HG03469 (cell line): ENCODE data around the gene LMOD1.
"Not testable (repeated sequence)": the region's sequence is repeated elsewhere in the genome, so short reads cannot be mapped to it uniquely, and the experiment has no call there.

Source experiments
- ATAC-seq: cut with Tn5 transposase; IDR thresholded peaks from one replicate; pipeline ENCODE4 v1.9.1; 2021; ENCODE audit warnings: mild to moderate bottlenecking, moderate library complexity, moderate number of reproducible peaks; ENCODE audit not compliant: unreplicated experiment

Gene LMOD1

DNA sequence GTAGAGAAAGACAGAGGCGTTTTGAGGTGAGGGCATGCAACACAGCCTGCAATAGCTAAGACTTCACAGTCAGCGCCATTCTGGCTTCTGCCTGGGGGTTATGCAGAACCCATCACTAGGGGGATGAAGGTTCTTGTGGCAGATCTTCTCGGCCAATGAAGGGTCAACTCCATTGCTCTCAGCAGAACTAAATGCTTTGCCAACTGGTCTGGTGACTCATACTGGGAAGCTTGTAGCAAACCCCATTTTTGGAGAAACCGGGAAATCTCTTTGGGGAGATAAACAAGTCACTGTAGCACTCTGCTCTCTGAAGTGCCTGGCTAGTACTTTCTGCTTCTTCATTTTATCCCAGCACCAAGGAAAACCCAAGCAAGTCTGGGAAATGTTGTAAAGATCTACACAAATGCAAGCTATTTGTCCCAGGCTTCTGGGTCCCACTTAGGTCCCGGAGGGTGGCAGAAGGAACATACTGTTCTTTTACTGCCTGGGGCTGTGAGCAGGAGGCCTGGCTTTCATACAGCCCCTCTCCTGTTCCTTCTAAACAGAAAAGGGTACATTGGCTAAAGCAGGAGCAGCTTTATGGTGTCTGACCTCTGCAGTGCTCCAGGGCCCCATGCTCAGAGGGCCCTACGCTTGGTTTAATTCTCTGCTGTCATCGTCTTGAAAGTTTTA, 28.9 kb downstream of the LMOD1 start:
- no peak for ATAC-seq

DNA sequence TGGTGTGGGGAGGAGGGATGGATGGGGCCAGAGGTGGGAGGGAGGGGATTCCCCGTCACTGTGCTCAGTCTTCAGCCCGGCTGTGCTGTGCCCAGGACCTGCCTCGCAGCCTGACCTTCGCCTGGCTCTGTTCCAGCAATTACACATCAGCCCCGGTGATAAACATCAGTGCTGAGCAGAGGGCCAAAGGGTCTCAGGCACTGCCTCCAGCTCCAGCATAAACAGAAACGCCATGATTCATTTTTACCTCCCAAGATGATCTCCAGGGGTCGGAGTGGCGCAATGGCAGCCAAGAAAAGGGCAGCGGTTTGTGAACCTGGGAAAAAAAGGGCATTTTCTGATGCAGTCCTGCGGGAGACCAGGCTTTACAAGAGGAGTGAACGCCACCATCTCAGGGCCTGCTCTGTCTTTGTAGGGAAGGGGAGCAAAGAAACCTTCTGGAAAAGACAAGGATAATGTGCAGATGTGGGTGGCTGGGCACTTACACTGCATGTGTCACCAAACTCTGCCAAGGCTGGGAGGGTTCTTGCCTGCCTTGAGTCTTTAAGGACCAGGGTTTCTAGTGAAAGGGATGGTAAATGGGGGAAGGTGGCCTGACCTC, 29.6 kb downstream of the LMOD1 start:
- no peak for ATAC-seq

DNA sequence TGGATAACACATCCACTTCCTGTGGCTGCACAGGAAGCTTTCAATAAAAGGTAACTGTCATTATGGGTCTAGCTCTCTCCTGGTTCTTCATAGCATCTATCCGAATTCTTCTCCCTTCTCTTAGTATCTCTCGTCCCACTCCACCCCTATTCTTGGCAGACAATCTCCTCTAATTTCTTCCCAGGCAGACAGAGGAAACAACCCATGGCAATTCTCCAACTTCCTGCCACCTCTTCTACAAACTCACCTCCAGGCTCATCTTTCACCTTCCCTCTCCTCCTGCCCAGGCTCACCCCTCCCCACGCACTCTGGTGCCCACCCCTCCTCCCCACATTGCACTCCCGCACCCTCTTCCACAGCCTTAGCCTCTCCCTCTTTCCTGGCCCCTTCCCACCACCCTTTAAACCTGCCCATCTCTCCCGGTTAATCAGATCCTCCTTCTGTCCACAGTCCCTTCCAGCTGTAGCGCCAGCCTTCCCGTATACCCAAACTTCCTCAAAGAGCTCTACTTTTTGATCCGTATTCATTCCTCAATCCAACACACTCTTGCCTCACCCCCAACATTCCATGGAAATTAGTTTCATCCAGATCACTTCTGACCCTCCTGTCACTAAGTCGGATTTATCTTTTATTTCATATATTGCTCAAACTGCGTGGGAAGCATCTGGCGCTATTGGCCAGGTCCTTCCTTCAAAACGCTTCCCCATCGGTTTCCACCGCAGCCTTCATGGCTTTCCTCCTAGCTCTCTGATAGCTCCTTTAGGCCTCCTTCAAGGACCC, 31.7 kb downstream of the LMOD1 start:
- ATAC-seq: no peak

DNA sequence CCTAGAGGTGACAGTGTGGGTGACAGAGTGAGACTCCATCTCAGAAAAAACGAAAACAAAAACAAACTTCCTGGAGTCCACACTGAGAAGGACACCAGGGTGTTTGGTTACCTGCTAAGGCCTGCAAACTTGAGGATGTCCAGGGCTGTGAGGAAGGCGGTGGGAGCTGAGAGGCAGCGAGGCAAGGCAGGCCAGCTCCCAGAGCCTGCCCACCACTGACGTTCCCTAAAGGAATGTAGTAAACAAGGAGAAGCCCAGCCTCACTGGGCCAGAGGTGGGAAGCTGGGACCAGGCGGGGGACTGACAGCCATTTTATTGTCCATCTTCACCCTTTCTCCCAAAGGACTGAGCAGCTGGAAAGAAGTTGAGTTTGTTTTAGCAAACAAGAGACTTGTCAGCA, 33.5 kb downstream of the LMOD1 start:
- ATAC-seq: no peak

DNA sequence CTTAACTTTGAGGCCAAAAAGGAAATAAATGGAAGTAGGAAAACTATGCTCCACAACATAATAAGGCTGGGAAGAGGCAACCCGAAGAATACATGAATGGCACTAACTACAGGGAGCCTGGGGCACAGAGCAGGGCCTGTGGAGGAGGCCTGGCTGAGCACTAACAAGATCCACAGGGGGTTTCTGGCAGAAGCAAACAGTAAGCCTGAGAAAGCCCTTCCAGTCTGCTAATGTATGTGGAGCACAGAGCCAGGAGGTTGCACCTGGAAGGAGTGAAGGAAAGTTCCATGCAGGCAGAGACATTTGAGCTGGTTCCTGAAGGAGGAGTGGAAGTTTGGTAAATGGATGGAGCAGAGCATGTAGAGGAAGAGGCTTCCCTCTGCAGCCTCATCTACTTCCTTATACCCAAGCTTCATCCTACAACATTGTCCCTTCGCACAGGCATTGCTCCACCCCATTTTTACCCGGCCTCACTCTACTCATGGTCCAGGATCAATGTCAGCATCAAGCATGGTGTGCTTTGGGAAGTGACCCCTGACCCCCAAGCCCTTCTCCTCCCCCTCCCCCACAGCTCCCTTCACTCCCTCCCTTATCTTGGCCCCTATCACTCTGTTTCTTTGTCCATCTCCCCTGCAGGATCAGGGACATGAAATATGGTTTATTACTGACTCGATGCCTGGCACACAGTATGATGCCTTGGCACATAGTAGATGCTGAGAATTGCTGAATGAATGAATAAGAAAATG, 34.3 kb downstream of the LMOD1 start:
- no peak for ATAC-seq

DNA sequence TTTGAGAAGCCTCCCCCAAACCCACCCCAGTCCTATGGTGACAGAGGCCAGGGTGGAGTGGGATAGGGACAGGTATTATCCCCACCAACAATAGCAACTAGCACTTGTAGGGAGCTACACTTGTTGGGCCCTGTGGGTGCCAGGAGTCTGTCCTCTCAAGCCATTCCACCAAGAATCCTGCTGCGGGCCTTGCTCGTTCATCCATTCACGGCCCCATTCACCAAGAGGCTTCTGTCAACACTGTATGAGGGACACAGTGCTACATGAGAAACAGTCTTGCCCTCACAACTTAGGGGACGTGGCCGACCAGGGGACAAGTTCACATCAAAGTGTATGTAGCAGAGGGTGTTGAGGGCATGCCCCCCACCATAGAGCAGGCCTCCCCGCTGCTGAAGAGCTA, 38.7 kb downstream of the LMOD1 start:
- no peak for ATAC-seq

DNA sequence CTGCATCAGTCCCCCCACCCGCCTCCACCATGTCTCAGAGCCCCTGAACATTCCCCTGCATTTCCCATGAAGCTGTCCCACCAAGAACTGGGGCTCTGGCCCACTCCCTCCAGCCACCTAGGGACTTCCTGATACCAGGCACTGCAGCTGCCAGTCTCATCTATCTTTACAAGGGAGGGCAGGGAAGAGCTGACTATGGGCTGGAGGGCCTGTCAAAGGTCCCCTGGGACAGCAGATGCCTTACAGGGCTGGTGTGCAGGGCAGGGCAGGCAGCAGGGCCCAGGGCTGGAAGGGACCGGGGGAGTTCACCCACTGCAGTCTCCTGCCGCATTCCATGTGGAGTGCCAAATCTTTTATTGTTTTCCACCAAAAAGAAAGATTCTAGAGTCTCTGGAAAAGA, 40.0 kb downstream of the LMOD1 start:
- no peak for ATAC-seq

DNA sequence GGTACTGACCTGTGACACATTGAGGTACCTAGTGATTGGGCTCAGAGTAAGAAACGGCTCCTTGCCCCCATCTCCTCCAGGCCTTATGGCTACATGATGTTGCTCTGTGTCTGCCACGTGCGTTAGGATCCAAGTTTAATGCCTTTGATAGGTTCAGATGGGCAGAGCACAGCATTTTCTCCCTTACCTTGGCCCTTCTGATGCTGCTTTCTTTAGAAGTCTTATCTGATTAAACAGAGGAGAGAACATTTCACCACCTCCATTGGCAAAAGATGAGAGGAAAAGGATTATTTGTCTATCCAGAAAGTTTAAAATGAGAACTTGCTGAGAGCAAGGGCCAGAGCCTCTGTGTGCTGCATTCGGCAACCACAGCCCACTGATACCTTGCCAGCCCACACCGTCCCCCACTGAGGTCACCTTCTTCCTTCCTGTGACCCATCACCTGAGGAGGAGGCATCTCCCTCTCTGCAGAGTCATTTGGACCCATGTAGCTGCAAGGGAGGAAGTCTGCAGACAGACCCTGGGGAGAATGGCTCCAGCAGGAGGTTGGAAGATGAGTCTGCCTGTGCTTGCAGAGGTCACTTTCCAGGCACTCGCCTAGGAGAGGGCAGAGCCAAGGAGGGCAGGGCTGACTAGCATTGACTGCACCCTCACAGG, 41.0 kb downstream of the LMOD1 start:
- ATAC-seq: no peak

DNA sequence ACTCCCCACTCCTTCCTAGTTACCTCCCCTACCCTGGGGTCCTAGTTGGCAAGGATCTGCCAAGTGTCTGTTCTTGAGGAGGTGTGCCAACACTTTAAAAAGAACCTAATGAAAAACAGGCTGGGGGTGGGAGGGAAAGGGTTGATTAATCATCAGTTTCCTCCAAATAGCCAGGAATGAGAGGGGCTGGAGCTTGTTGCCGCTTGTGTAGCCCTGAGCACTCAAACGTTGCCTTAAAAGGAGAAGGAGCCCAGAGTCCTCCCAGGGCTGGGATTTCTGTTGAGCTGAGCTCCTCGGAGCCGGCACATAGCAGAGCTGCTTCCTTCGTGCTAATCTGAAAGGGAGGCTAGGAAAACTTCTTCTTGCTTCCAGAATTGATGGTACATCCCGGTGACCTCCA, 41.8 kb downstream of the LMOD1 start:
- ATAC-seq: no peak

DNA sequence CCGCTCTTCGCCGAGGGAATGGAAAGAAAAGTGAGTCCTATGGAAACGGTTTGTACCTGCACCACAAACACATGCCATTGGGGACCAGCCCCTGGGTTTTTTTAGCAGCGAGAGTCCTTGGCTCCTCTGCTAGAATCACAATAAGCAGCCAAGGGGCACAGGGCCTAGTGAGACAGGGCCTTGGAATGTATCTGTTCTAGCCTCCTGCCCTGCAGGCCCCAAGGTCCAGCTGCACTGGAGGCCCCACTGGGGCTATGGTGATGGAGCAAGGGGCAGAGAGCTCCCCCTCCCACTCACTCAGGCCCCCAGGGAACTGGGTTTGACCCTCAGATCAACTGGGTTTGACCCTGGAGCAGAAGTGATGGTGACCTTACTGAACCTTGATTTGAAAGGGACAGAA, 43.2 kb downstream of the LMOD1 start:
- no peak for ATAC-seq

DNA sequence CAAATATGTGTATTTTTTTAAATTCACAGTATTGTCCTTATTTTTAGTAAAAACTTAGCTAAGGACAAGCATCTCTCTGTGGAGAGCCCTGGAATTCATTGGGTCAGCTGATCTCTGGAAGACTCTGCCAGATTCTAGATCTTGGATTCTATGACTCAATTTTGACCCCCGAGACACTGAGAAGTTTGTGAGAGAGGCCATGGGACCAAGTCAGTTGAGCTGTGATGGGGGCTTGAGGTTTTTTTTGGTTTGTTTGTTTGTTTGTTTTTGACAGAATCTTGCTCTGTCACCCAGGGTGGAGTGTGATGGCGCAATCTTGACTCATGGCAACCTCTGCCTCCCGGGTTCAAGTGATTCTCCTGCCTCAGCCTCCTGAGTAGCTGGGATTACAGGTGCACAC, 44.1 kb downstream of the LMOD1 start:
- no peak for ATAC-seq

DNA sequence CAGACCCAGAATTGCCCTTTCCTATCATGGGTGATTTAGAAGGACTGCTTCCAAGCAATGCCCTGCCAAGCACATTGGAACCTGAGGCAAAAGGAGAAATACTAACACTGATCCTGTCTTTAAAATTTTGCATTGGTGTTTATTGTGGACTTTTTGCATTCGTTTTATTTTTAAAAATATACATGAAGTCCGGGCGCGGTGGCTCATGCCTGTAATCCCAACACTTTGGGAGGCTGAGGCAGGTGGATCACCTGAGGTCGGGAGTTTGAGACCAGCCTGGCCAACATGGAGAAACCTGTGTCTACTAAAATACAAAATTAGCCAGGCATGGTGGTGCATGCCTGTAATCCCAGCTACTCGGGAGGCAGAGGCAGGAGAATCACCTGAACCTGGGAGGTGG, 45.3 kb downstream of the LMOD1 start:
- not testable (repeated sequence) for ATAC-seq

DNA sequence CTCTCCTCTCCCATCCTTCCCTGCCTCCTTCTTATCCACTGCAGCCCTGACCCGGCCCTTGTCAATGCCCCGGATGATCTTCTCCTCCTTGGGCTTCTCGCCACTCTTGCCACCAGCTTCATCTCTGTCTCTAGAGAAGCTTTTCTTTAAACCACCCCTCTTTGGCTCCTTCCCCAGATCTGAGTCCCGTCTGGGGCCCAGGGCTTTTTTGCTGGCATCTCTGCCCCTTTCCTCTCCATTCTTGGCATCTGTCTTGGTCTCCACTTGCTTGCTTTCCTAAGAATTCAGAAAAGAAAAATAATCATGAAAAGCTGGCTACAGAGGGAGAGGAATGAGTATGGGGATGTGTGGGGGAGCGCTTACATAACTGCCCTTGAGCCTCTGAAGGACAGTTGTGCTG, 45.9 kb downstream of the LMOD1 start:
- no peak for ATAC-seq

DNA sequence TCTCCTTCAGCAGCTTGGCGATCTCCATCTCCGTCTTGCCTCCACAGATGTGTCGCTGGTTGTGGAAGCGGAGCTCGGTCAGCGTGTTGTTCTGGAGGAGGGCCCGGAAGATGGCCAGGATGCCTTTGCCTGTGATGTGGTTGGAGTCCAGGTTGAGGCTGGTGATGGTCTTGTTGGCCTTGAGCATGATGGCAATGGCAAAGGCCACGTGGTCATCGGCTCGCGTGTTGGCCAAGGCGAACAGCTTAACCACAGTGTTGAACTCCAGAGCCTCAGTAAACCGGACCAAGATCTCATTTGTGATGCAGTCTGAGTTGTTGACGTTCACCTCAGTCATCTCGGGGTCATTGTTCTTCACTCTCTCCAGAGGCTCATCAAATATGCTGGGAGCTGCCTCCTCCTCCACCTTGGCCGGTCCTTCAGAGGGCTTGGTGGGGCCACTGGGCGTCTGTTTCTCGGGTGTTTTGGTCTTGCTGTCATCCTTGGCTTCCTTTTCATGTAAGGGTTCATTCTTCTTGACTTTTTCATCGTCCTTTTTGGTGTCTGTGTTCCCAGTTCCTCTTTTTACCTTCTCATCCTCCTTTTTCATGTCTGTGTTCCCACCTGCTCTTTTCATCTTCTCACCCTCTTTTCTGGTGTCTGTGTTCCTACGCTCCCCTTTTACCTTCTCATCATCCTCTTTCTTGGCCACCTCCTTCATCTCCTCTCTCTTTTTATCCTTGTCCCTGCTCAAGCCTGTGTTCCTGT, 46.5 kb downstream of the LMOD1 start:
- ATAC-seq: no peak

DNA sequence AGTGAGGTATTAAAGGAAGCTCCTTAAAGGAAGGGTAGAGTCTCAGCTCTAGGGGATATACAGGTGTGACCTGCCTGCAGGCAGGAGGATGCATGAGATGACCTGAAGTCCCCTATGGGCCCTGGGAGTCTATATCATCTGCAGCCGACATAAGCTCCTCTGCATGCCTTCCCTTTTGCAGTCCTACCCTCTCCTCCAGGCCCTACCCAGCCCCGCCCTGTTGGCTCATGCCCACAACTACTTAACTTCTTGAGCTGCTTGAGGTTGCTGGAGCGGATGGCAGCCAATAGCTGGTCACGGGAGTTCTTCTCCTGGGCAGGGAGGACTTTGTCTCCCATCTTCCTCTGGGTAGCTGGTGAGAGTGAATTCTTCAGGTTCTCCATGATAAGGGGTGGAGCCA, 47.4 kb downstream of the LMOD1 start:
- no peak for ATAC-seq

DNA sequence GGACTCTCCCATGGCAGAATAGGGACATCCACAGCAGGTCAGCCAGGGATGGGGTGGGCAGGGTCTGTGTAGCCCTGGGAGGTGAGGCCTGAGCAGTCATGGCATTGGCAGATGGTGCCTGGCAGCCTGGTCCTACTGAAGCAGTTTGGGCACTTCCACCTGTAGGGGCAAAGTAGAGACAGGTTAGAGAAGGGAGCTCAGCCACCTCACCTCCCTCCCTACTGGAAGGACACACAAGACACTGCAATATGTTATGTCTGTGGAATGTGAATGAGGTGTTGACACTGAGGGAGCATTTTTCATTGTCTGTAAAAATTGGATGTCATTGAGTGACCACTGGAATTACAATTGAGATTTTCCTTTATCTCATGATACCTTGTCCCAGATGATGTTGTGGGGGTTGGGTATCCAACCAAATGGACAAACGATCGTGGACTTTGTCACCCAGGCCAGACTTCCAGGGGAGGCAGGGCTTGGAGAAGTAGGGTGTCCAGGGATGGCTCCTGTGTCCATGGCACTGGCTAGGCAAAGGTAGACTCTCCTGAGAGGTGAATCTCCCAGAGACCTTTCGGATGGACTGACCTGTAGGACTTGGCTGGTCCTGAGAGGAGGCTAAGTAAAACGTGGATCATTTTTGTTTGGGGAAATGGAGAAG, 48.0 kb downstream of the LMOD1 start:
- no peak for ATAC-seq

DNA sequence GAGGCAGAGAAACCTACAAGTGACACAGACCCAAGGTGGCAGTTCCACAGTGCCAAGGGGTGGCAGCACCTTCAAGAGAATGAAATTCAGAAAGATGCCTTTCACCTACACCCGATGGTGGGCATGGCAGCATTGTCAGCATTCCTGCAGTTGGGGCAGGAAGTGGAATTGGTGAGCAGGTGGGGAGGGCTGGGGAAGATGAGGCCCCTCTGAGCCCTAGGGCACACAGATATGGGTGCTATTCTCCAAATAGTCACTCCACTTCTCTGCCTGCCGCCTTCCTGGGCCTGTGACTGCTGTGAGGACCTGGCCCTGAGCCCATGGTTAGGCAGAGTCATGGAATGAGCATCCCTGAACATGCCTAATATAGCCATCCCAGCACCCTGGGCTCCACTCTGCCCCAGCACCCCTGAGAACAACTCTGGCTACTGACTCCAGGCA, 49.4 kb downstream of the LMOD1 start:
- ATAC-seq: no peak

DNA sequence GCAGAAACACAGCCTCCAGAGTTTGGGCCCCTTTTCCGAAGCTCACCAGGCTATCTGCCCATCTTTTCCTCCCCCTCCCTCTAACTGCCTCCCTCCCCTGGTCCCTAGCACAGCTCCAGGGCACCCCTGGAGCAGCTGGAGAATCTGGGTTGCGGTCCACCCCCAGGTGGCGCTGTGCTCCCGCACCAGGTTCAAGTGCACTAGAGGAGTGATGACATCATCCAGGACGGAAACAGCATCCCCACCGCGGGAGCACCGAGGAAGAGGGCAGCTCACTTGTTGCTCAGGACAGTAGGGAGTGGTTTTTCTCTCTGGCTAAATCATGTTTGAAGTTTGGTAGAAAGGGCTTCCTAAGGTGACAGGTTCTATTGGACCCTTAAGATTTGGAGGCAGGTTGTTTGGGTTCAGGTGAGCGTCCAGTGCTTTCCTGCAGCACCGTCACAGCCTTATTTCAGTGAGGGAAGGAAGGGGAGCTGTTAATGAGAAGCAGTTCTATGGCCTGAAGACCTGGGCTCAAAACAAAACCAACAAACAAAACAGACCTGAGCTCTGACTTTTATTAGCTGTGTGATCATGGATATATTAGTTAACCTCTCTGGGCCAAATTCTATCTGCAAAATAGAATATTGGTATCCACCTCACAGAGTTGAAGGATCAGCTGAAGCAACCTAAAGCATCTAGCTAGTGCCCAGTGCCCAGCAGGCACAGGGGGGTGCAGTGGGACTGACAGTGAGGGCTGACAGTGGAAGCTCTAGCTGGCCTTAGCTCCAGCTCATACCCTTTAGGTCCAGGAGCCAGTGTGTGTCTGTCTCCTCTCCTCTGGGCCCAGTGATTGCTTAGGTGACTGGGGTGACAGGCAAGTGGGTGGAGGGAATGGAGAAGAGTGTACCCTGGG, 50.2 kb downstream of the LMOD1 start:
- ATAC-seq: no peak
